Measurements from ENCODE around the gene BACH1.

BACH1 gene

DNA sequence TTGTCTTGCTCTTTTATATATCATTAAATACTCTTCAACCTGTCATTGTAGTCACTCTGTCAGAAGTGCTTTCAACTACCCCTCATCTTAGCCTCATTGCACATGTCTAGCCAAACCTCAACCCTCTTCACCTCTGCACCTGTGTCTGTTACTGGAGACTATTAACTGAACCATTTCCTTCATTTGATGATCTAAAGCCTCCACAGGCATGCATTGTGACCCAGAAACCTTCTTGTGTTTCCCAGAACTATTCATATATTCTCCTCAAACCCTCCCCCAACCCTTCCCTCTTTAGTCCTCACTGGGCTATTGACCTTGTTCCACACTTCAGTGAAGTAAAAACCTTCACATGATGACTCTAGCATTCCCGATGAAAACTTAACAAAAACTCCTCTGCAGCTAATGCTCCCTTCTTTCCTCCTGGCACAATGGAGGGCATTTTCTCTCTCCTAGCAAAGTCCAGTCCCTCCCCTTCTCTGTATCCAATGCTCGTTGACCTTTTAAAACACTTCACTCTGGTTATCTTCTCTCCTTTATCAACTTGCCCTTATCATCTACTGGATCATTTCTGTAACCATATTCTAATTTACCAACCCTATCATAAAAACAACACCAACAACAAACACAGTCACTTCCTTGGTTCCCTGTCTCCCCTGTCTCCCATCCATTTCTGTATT, 86.1 kb downstream of the BACH1 start:
- no peak for DNase-seq

DNA sequence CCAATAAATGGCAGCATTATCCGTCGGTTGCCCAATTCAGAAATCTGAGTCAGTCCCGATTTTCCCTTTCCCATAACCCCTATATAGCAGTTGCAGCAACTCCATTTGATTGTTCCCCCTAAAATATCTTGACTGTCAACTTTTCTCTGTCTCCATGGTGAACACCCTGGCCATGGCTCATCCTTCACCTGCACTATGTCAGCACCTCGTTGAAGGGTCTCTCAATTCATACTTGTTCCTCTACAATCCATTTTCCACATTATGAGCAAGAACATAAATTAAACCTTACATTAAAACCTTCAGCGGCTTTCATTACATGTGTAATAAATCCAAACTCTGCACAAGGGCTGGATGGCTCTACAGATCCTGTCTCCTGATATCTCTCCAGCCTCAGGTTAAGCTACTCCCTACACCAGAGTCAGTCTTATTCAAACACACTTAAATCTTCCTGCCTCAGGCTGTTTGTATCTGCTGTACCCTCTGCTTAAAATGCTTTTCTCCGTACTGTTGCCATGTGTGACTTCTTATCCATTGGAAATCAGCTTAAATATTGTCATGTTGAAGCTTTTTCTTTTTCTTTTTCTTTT, 87.3 kb downstream of the BACH1 start:
- no peak for DNase-seq

DNA sequence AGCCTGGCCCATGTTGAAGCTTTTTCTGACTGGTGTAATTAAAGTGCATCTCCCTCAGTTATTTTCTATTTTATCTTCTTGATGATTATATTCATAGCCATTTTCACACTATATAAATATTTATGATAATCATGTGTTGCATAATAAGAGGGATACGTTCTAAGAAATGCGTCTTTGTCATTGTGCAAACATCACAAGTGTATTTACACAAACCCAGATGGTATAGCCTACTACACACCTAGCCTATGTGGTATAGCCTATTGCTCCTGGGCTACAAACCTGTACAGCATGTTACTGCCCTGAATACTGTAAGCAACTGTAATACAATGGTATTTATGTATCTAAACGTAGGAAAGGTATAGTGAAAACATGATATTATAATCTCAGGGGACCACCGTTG, 88.1 kb downstream of the BACH1 start:
- no peak for DNase-seq

DNA sequence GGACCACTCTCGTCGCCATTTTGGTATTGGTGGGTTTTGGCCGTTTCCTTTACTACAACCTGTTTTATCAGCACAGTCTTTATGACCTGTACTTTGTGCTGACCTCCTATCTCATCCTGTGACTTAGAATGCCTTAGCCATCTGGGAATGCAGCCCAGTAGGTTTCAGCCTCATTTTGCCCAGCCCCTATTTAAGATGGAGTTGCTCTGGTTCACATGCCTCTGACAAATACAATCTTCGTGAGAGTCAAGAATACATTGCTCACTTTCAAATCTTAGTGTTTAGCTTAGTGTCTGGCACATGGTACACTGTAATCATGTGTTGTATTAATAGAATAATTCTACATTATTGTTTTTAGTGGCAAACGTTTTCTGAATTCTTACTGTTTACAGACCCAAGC, 88.9 kb downstream of the BACH1 start:
- no peak for DNase-seq

- no peak for DNase-seq
Measured at GRCh38 chr21:29389136-29389535, 90.4 kb downstream of the BACH1 start.

GRCh38 chr21:29390778-29391177, 92.1 kb downstream of the BACH1 start:
- DNase-seq, result no peak

- DNase-seq, result no peak
Measured at GRCh38 chr21:29394051-29394450, 95.3 kb downstream of the BACH1 start.

Data from activated CD4-positive, alpha-beta T cell treated with anti-CD3 and anti-CD28 coated beads for 1 hour (primary cell).